AG04450 (cell line): Measurements from ENCODE around the gene BCAM. TPM values are rescaled to one million over a fixed set of nuclear protein-coding genes. Genes with fewer than 3 reads are reported as not detected.

ENCODE experiments used
- CTCF ChIA-PET: fragments of 300-600, 350-600 bp; formaldehyde crosslinking; extraction: SDS; loops from one replicate; lab custom pipeline; 2022; ENCODE audit warnings: antibody characterized with exemption, inconsistent platforms; lab: Charles Lee
- POLR2A ChIA-PET: fragments of 350-600 bp; formaldehyde crosslinking; extraction: SDS; loops from one replicate; lab custom pipeline; 2021; ENCODE audit warnings: antibody characterized with exemption, inconsistent platforms; lab: Yijun Ruan, JAX
- DNase-seq: peaks from one replicate; pipeline ENCODE4 v3.0.0-alpha.2; 2011; ENCODE audit warnings: low read depth, low spot score
- H3K27ac ChIP-seq: one replicate; pipeline ENCODE4 v1.5.1; 2012; ENCODE audit warnings: low read depth, low read length, control low read depth
- H3K27me3 ChIP-seq: one replicate; pipeline ENCODE4 v1.6.0; 2012; ENCODE audit warnings: low read length; ENCODE audit not compliant: control insufficient read depth, insufficient read depth
- H3K4me3 ChIP-seq: 2 replicates; pipeline ENCODE4 v1.5.1; 2011; ENCODE audit warnings: mild to moderate bottlenecking, low read depth, low read length, control low read depth
- H3K9me3 ChIP-seq: 2 replicates; pipeline ENCODE4 v1.5.1; 2012; ENCODE audit warnings: low read length; ENCODE audit not compliant: control insufficient read depth, insufficient read depth
- CTCF ChIP-seq: IDR thresholded peaks from 2 replicates; pipeline ENCODE4 v1.5.1; 2011; ENCODE audit warnings: low read depth, low read length, control low read depth, inconsistent platforms
- polyA plus RNA-seq: library from polyadenylated mRNA; depleted of rRNA; stranded (reverse); fragments of >200 nt; gene quantifications from 2 replicates; pipeline ENCODE4 v1.2.3, GENCODE V29; 2011

BCAM gene
- polyA plus RNA-seq, 1 experiment, result 8.4 TPM

GRCh38 chr19:44845286-44845611 lies 36.3 kb downstream of the BCAM start:
- no peaks in the 10 kb centered on the region for H3K27me3 ChIP-seq
- POLR2A ChIA-PET, result interaction anchor here (0.6 to 1.3 kb wide), 5 partner anchors 18 to 174 kb away, joined by 3 to 7 read pairs (median 4); partner anchors contain the start of gene CEACAM19
- no peak for DNase-seq
- TF ChIP-seq CTCF, result no peak
- no peaks in the 10 kb centered on the region for H3K9me3 ChIP-seq
- H3K4me3 ChIP-seq, result peak overlapping the region; percentile 78
- CTCF ChIA-PET, result interaction anchor here (0.8 to 1.4 kb wide), 8 partner anchors 14 to 122 kb away, joined by 4 to 32 read pairs (median 10); no protein-coding TSS in a partner anchor
- peak overlapping the region; percentile 68 for H3K27ac ChIP-seq

- Histone ChIP-seq H3K27ac (peak within 1 kb of the TSS; percentile 86), H3K27me3 (no peaks in the 10 kb centered on the region), H3K4me3 (peak within 1 kb of the TSS; percentile 94), H3K9me3 (no peaks in the 10 kb centered on the region)
- ChIA-PET POLR2A (interaction anchor here (0.6 to 1.3 kb wide), 5 partner anchors 18 to 174 kb away, joined by 3 to 7 read pairs (median 4); partner anchors contain the start of gene CEACAM19), CTCF (interaction anchor here (0.5 to 1.4 kb wide), 46 partner anchors 9 to 892 kb away, joined by 3 to 32 read pairs (median 5); partner anchors contain the start of gene BCAM)
- TF ChIP-seq CTCF, result peak; percentile 83
- peak; percentile 98 for DNase-seq
These were observed 36.9 kb downstream of the BCAM start, which contains the start of gene NECTIN2 for GRCh38 chr19:44845612-44846454. Gene NECTIN2 (plus strand): TSS chr19:44846297. CDS start chr19:44846526, 229 bp downstream.

GRCh38 chr19:44846455-44847143 lies 37.7 kb downstream of the BCAM start:
- DNase-seq, result no peak
- CTCF ChIA-PET, result interaction anchor here (1.0 to 1.4 kb wide), 8 partner anchors 9 to 270 kb away, joined by 3 to 32 read pairs (median 6); no protein-coding TSS in a partner anchor
- TF ChIP-seq CTCF, result no peak
- POLR2A ChIA-PET, result interaction anchor here (1.3 kb wide), 1 partner anchor 37 kb away, joined by 3 read pairs; no protein-coding TSS in a partner anchor
- Histone ChIP-seq H3K27ac (peak overlapping the region; percentile 86), H3K4me3 (peak overlapping the region; percentile 94), H3K27me3 (no peaks in the 10 kb centered on the region), H3K9me3 (no peaks in the 10 kb centered on the region)

- no peaks in the 10 kb centered on the region for H3K9me3 ChIP-seq
- peak overlapping the region; percentile 86 for H3K27ac ChIP-seq
- DNase-seq, result no peak
- H3K27me3 ChIP-seq, result no peaks in the 10 kb centered on the region
- TF ChIP-seq CTCF, result no peak
- POLR2A ChIA-PET, result interaction anchor here (1.4 kb wide), 1 partner anchor 43 kb away, joined by 6 read pairs; the partner anchor contains the start of gene TOMM40
- CTCF ChIA-PET, result no interaction called here
- peak overlapping the region; percentile 94 for H3K4me3 ChIP-seq
These were observed 38.5 kb downstream of the BCAM start for GRCh38 chr19:44847144-44848035.
